IMR-90 (cell line): ENCODE results near the gene COG3. TPM values are rescaled to one million over a fixed set of nuclear protein-coding genes. Genes with fewer than 3 reads are reported as not detected.

Experiments used
- ATAC-seq: fragments of 200-7000 bp; cut with Tn5 transposase; 2 replicates; pipeline ENCODE4 v1.9.1; 2020; ENCODE audit warnings: low read depth, mild to moderate bottlenecking, moderate library complexity
- BruUV-seq: library from RNA; stranded (reverse); fragments of 400-500 nt; replicated peaks from 2 replicates; lab custom pipeline; 2021; lab: Mats Ljungman, UMichigan
- CTCF ChIA-PET: fragments of 300-600 bp; formaldehyde crosslinking; extraction: SDS; loops from one replicate; lab custom pipeline; 2021; ENCODE audit warnings: antibody characterized with exemption; lab: Yijun Ruan, JAX
- POLR2A ChIA-PET: fragments of 300-600 bp; sonication (Branson Sonifier 250); formaldehyde crosslinking; loops from one replicate; lab custom pipeline; 2022; ENCODE audit warnings: antibody characterized with exemption; ENCODE audit not compliant: unreplicated experiment; lab: Charles Lee
- DNase-seq: peaks from one replicate; pipeline ENCODE4 v3.0.0; 2013
- H2AFZ ChIP-seq: replicated peaks from 2 replicates; pipeline ENCODE3; 2013; ENCODE audit warnings: low read length, mild to moderate bottlenecking; ENCODE audit not compliant: poor library complexity
- H2AK5ac ChIP-seq: 2 replicates; pipeline ENCODE4 v1.6.1; 2013; ENCODE audit warnings: low read depth, low read length, inconsistent platforms
- H2AK9ac ChIP-seq: replicated peaks from 2 replicates; pipeline ENCODE3; 2013; ENCODE audit warnings: mild to moderate bottlenecking, low read depth, low read length, moderate library complexity; ENCODE audit not compliant: poor library complexity
- H2BK120ac ChIP-seq: 2 replicates; pipeline ENCODE4 v1.6.1; 2013; ENCODE audit warnings: low read depth, low read length, inconsistent platforms
- H2BK15ac ChIP-seq: 3 replicates; pipeline ENCODE4 v1.6.1; 2013; ENCODE audit warnings: low read depth, low read length, inconsistent platforms
- H2BK20ac ChIP-seq: 2 replicates; pipeline ENCODE4 v1.6.1; 2013; ENCODE audit warnings: low read depth, mild to moderate bottlenecking, inconsistent platforms, low read length, moderate library complexity
- H2BK5ac ChIP-seq: 2 replicates; pipeline ENCODE4 v1.6.1; 2013; ENCODE audit warnings: mild to moderate bottlenecking, low read depth, low read length, inconsistent platforms; ENCODE audit not compliant: poor library complexity, severe bottlenecking
- H3K14ac ChIP-seq: replicated peaks from 2 replicates; pipeline ENCODE4 v1.6.1; 2013; ENCODE audit warnings: low read depth, low read length, inconsistent platforms
- H3K18ac ChIP-seq: 2 replicates; pipeline ENCODE4 v1.6.1; 2013; ENCODE audit warnings: low read depth, low read length, control low read depth
- H3K23ac ChIP-seq: 2 replicates; pipeline ENCODE4 v1.6.1; 2013; ENCODE audit warnings: low read depth, low read length, inconsistent platforms
- H3K27ac ChIP-seq: 2 replicates; pipeline ENCODE4 v1.5.1; 2013; ENCODE audit warnings: mild to moderate bottlenecking, control low read depth, low read length; ENCODE audit not compliant: insufficient read depth
- H3K27me3 ChIP-seq: 2 replicates; pipeline ENCODE4 v1.6.1; 2013; ENCODE audit warnings: low read length; ENCODE audit not compliant: control insufficient read depth, insufficient read depth
- H3K36me3 ChIP-seq: 2 replicates; pipeline ENCODE4 v1.6.1; 2013; ENCODE audit warnings: low read length, mixed read lengths; ENCODE audit not compliant: control insufficient read depth, insufficient read depth
- H3K4ac ChIP-seq: 2 replicates; pipeline ENCODE4 v1.6.1; 2013; ENCODE audit warnings: low read depth, low read length, inconsistent platforms
- H3K4me1 ChIP-seq: 2 replicates; pipeline ENCODE4 v1.6.1; 2013; ENCODE audit warnings: low read length, mixed read lengths; ENCODE audit not compliant: control insufficient read depth, insufficient read depth
- H3K4me2 ChIP-seq: 2 replicates; pipeline ENCODE4 v1.6.1; 2013; ENCODE audit warnings: low read depth, mild to moderate bottlenecking, control low read depth, low read length, moderate library complexity
- H3K4me3 ChIP-seq: 2 replicates; pipeline ENCODE4 v1.5.1; 2013; ENCODE audit warnings: low read depth, mild to moderate bottlenecking, control low read depth, low read length, moderate library complexity; ENCODE audit not compliant: insufficient read depth
- H3K56ac ChIP-seq: 2 replicates; pipeline ENCODE4 v1.6.1; 2013; ENCODE audit warnings: low read length, inconsistent platforms; ENCODE audit not compliant: insufficient read depth; ENCODE audit errors: extremely low read depth
- H3K79me1 ChIP-seq, 2 experiments: 2 replicates each; pipeline ENCODE4 v1.6.1; 2013; ENCODE audit warnings: low read length in 2 of 2, inconsistent platforms in 1 of 2, low read depth in 1 of 2
- H3K9ac ChIP-seq: 2 replicates; pipeline ENCODE4 v1.6.1; 2013; ENCODE audit warnings: low read depth, low read length, control low read depth
- H3K9me1 ChIP-seq: 2 replicates; pipeline ENCODE4 v1.6.1; 2013; ENCODE audit warnings: low read length, inconsistent platforms; ENCODE audit not compliant: insufficient read depth
- H3K9me3 ChIP-seq: 2 replicates; pipeline ENCODE4 v1.6.1; 2013; ENCODE audit warnings: low read length; ENCODE audit not compliant: control insufficient read depth, insufficient read depth
- H4K20me1 ChIP-seq: 2 replicates; pipeline ENCODE4 v1.6.1; 2013; ENCODE audit warnings: low read length, inconsistent platforms; ENCODE audit not compliant: insufficient read depth
- H4K5ac ChIP-seq: 2 replicates; pipeline ENCODE4 v1.6.1; 2013; ENCODE audit warnings: mild to moderate bottlenecking, low read depth, low read length, control low read depth
- H4K8ac ChIP-seq, 2 experiments: 2 replicates each; pipeline ENCODE4 v1.6.1; 2013; ENCODE audit warnings: low read depth in 2 of 2, low read length in 2 of 2, control low read depth in 1 of 2, inconsistent platforms in 1 of 2
- H4K91ac ChIP-seq: 2 replicates; pipeline ENCODE4 v1.6.1; 2013; ENCODE audit warnings: low read depth, low read length, inconsistent platforms; ENCODE audit not compliant: insufficient read depth
- BHLHE40 ChIP-seq: fragments of 150-350 bp; IDR thresholded peaks from 2 replicates; pipeline ENCODE4 v1.6.1; 2016; ENCODE audit warnings: mild to moderate bottlenecking, low read depth, low read length
- CHD1 ChIP-seq: IDR thresholded peaks from 2 replicates; pipeline ENCODE4 v1.6.1; 2012; ENCODE audit warnings: low read depth, low read length, improper control_type of control experiment
- FOS ChIP-seq: fragments of 150-350 bp; IDR thresholded peaks from 2 replicates; pipeline ENCODE4 v1.6.1; 2016; ENCODE audit warnings: low read depth, low read length
- MAFK ChIP-seq: IDR thresholded peaks from 2 replicates; pipeline ENCODE4 v1.6.1; 2012; ENCODE audit warnings: low read depth, low read length, improper control_type of control experiment
- MAZ ChIP-seq: IDR thresholded peaks from 2 replicates; pipeline ENCODE4 v1.6.1; 2012; ENCODE audit warnings: low read depth, mild to moderate bottlenecking, low read length, improper control_type of control experiment, moderate library complexity, borderline replicate concordance
- RCOR1 ChIP-seq: IDR thresholded peaks from 2 replicates; pipeline ENCODE4 v1.6.1; 2012; ENCODE audit warnings: mild to moderate bottlenecking, low read length, improper control_type of control experiment; ENCODE audit not compliant: insufficient replicate concordance
- RFX5 ChIP-seq: IDR thresholded peaks from 2 replicates; pipeline ENCODE4 v1.8.0; 2012; ENCODE audit warnings: low read depth, mild to moderate bottlenecking, low read length, moderate library complexity
- SMC3 ChIP-seq: fragments of 150-350 bp; IDR thresholded peaks from 2 replicates; pipeline ENCODE4 v1.6.1; 2016; ENCODE audit warnings: low read depth, mild to moderate bottlenecking, antibody characterized with exemption, low read length, moderate library complexity
- WGBS, 2 experiments: methylation state at CpG; one replicate each; pipeline versions ENCODE4 v1.1.5 to v1.1.7; 2013; ENCODE audit warnings: missing lambda C conversion rate in 2 of 2; ENCODE audit not compliant: insufficient read length in 1 of 2; ENCODE audit errors: extremely low coverage in 2 of 2; 5-methylcytosine and 5-hydroxymethylcytosine counted together
- dilution Hi-C: fragments of 300-500 bp; cut with HindIII; formaldehyde crosslinking; loops from one replicate; pipeline ENCODE4 v1.14.3; 2018; ENCODE audit warnings: low sequenced_read_pairs; ENCODE audit not compliant: unreplicated experiment
- in situ Hi-C: fragments of 300-500 bp; cut with MboI; formaldehyde crosslinking; loops from 3 replicates; pipeline ENCODE4 v1.14.3; 2019; ENCODE audit warnings: low sequenced_read_pairs, inconsistent platforms, mixed read lengths
- intact Hi-C: fragments of 100-400 bp; cut with micrococcal nuclease; formaldehyde crosslinking; loops from 2 replicates; pipeline ENCODE4 v1.10.0; 2022
- polyA plus RNA-seq, 3 experiments: library from polyadenylated mRNA; depleted of rRNA; stranded (reverse); fragments of >200 nt; gene quantifications; 2 replicates each; pipeline ENCODE4 v1.2.3, GENCODE V29; 2012; ENCODE audit warnings: low replicate concordance in 1 of 3
- total RNA-seq: library from RNA; depleted of rRNA; stranded (reverse); fragments of >200 nt; gene quantifications from 2 replicates; pipeline ENCODE4 v1.2.3, GENCODE V29; 2012
- TF ChIP-seq, protein P1 (sequence below): fragments of 150-350 bp; IDR thresholded peaks from 2 replicates; pipeline ENCODE4 v1.6.1; 2016; ENCODE audit warnings: low read depth, mild to moderate bottlenecking, low read length, moderate library complexity, borderline replicate concordance

COG3 gene
- total and polyA plus RNA-seq, 2 of the 4 experiments (the other 2 are of a cell fraction): 21.7 to 31.9 TPM

DNA sequence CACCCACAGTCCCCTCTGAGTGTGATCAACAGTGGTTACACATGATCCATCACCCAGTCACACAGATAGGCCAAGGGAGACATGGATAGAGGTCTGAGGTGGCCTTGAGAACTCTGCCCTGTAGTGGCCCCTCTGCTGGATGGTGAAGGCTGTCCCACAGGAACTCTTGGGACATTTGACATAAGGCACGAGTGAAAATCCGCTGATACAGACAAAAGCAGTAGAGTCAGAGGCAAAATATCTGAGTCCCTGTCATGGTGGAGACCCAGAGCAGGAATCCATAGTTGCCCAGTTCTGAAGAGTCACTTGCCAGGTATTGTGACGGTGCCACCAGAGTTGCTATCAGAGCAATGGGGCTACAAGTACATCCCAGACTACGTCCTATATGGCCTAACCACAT, 27.8 kb upstream of the COG3 start:
- H2BK15ac ChIP-seq: no peak overlapping the region
- H4K5ac ChIP-seq: no peak overlapping the region
- H2BK5ac ChIP-seq: no peak overlapping the region
- in situ Hi-C loops: no loop called here
- H3K4me1 ChIP-seq: peaks cover 3% of the 10 kb centered on the region; the same call in 1 of the 2 replicates
- H3K56ac ChIP-seq: no peak overlapping the region
- no peak overlapping the region for H4K91ac ChIP-seq
- H2AFZ ChIP-seq: no peak overlapping the region
- H3K9me3 ChIP-seq: no peaks in the 10 kb centered on the region
- no TSS peak for BruUV-seq
- 94% methylated on average over 2 of the region's 4 CpGs; no CpG with 5 or more reads in 1 of the 2 experiments for WGBS, 2 experiments
- no peaks in the 10 kb centered on the region for H4K20me1 ChIP-seq
- no peak overlapping the region for H2BK20ac ChIP-seq
- H3K4me3 ChIP-seq: no peak overlapping the region
- H3K14ac ChIP-seq: no peak overlapping the region
- no peak overlapping the region for H2AK9ac ChIP-seq
- no peak overlapping the region for H4K8ac ChIP-seq
- ATAC-seq (no peak), DNase-seq (no peak)
- H3K36me3 ChIP-seq: no peaks in the 10 kb centered on the region
- peaks cover 2% of the 10 kb centered on the region for H3K27me3 ChIP-seq
- no peak overlapping the region for H2BK120ac ChIP-seq
- no peaks in the 10 kb centered on the region for H3K79me1 ChIP-seq
- POLR2A ChIA-PET: no interaction called here
- CTCF ChIA-PET: no interaction called here
- no peak overlapping the region for H3K4me2 ChIP-seq
- H3K23ac ChIP-seq: no peak overlapping the region
- H3K9me1 ChIP-seq: no peaks in the 10 kb centered on the region
- H3K9ac ChIP-seq: no peak overlapping the region
- dilution Hi-C loops: no loop called here
- H3K4ac ChIP-seq: no peak overlapping the region
- intact Hi-C loops: no loop called here
- no peak overlapping the region for H3K18ac ChIP-seq
- H2AK5ac ChIP-seq: no peak overlapping the region
- H3K27ac ChIP-seq: no peak overlapping the region
- TF ChIP-seq FOS: no peak
- TF ChIP-seq CHD1: no peak
- TF ChIP-seq RCOR1: no peak
- no peak for TF ChIP-seq SMC3
- TF ChIP-seq RFX5: no peak
- TF ChIP-seq, protein P1, sequence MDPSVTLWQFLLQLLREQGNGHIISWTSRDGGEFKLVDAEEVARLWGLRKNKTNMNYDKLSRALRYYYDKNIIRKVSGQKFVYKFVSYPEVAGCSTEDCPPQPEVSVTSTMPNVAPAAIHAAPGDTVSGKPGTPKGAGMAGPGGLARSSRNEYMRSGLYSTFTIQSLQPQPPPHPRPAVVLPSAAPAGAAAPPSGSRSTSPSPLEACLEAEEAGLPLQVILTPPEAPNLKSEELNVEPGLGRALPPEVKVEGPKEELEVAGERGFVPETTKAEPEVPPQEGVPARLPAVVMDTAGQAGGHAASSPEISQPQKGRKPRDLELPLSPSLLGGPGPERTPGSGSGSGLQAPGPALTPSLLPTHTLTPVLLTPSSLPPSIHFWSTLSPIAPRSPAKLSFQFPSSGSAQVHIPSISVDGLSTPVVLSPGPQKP: no peak
- no peak for TF ChIP-seq BHLHE40
- 0 out of 2 replicates have a peak, but pooled peaks have one; percentile 21 for TF ChIP-seq MAFK
- no peak for TF ChIP-seq MAZ
